K562 (cell line): ENCODE results near the gene HOXB6. TPM values are rescaled to one million over a fixed set of nuclear protein-coding genes. Genes with fewer than 3 reads are reported as not detected.

Source experiments
- EGR1 ChIP-seq: fragments of 450-650 bp; conservative IDR thresholded peaks from 2 replicates; pipeline ENCODE4 v1.6.1; 2017; ENCODE audit warnings: mild to moderate bottlenecking
- FOS ChIP-seq: IDR thresholded peaks from 3 replicates; pipeline ENCODE4 v1.6.1; 2011; ENCODE audit not compliant: insufficient read length; ENCODE audit errors: extremely low read depth
- NR2C1 ChIP-seq, 2 experiments: fragments of 450-650 bp; IDR thresholded peaks; 2 replicates each; pipeline ENCODE4 v1.6.1; 2017; ENCODE audit warnings: mild to moderate bottlenecking in 2 of 2, antibody characterized with exemption in 1 of 2, inconsistent platforms in 1 of 2, missing compliant biosample characterization in 1 of 2, missing genetic modification characterization in 1 of 2
- SAFB2 ChIP-seq: fragments of 200-400 bp; formaldehyde crosslinking; IDR thresholded peaks from 2 replicates; pipeline ENCODE4 v1.6.1; 2018; ENCODE audit warnings: borderline replicate concordance, low read length, low read depth, moderate library complexity; ENCODE audit not compliant: severe bottlenecking
- SRSF7 ChIP-seq: fragments of 200-400 bp; formaldehyde crosslinking; optimal IDR thresholded peaks from 2 replicates; pipeline ENCODE3; 2017; ENCODE audit warnings: mild to moderate bottlenecking, low read depth, low read length
- SRSF9 ChIP-seq: fragments of 200-400 bp; formaldehyde crosslinking; IDR thresholded peaks from 2 replicates; pipeline ENCODE4 v1.6.1; 2017; ENCODE audit warnings: low read depth, low read length, borderline replicate concordance
- YBX1 ChIP-seq: fragments of 450-650 bp; IDR thresholded peaks from 2 replicates; pipeline ENCODE4 v1.7.1; 2016; ENCODE audit warnings: mild to moderate bottlenecking
- ZNF143 ChIP-seq: sonication (generic); formaldehyde crosslinking; IDR thresholded peaks from 2 replicates; pipeline ENCODE4 v1.9.0; 2022; ENCODE audit warnings: mild to moderate bottlenecking, missing genetic modification reagents
- polyA plus RNA-seq, 8 experiments: library from polyadenylated mRNA; depleted of rRNA in 4 of 8; stranded (reverse) in 5 of 8; unstranded in 3 of 8; fragments of >200 nt; fragmentation: Nextera tagmentation in 2 of 8; fragmentation: Illumina TruSeq in 1 of 8; extraction: Ambion mirVana in 2 of 8; extraction: Trizol in 1 of 8; gene quantifications; 2 replicates each; pipeline versions ENCODE4 v1.2.1 to v1.2.3, GENCODE V29; 2011 to 2014; ENCODE audit warnings: inconsistent platforms in 1 of 8, missing spikeins in 1 of 8
- total RNA-seq, 7 experiments: library from RNA; depleted of rRNA in 6 of 7; stranded (reverse); fragments of >200 nt in 6 of 7; fragmentation: Illumina TruSeq in 2 of 7; extraction: Trizol in 2 of 7; gene quantifications; 2 replicates each; pipeline versions ENCODE4 v1.2.1 to v1.2.3, GENCODE V29; 2011 to 2021; ENCODE audit warnings: low replicate concordance in 1 of 7
- TF ChIP-seq, protein P1 (sequence below): sonication (generic); formaldehyde crosslinking; IDR thresholded peaks from 2 replicates; pipeline ENCODE4 v1.8.1; 2023; ENCODE audit warnings: missing genetic modification reagents, mild to moderate bottlenecking, borderline replicate concordance
- TF ChIP-seq, protein P2 (sequence below): fragments of 450-650 bp; IDR thresholded peaks from one replicate; pipeline ENCODE4 v1.6.1; 2018; ENCODE audit warnings: mild to moderate bottlenecking, moderate library complexity; ENCODE audit not compliant: partially characterized antibody
- TF ChIP-seq, protein P3 (sequence below): sonication (generic); formaldehyde crosslinking; IDR thresholded peaks from 2 replicates; pipeline ENCODE4 v1.8.1; 2022; ENCODE audit warnings: missing genetic modification reagents
- TF ChIP-seq, protein P4 (sequence below): sonication (generic); IDR thresholded peaks from 2 replicates; pipeline ENCODE4 v1.6.1; 2016
- TF ChIP-seq, protein P5 (sequence below): fragments of 250-450 bp; sonication (Bioruptor Pico); IDR thresholded peaks from 2 replicates; pipeline ENCODE4 v1.8.0; 2022; ENCODE audit warnings: moderate library complexity, mild to moderate bottlenecking, inconsistent platforms
- TF ChIP-seq, protein P6 (sequence below): fragments of 450-650 bp; IDR thresholded peaks from 2 replicates; pipeline ENCODE4 v1.6.1; 2016; ENCODE audit warnings: low read depth, mild to moderate bottlenecking, moderate library complexity

Gene HOXB6
- total and polyA plus RNA-seq, 9 of the 15 experiments (the other 6 are each of a cell fraction or from before 2014, with no cell fraction given), result 1.2 to 14.8 (median 4.9) TPM

DNA sequence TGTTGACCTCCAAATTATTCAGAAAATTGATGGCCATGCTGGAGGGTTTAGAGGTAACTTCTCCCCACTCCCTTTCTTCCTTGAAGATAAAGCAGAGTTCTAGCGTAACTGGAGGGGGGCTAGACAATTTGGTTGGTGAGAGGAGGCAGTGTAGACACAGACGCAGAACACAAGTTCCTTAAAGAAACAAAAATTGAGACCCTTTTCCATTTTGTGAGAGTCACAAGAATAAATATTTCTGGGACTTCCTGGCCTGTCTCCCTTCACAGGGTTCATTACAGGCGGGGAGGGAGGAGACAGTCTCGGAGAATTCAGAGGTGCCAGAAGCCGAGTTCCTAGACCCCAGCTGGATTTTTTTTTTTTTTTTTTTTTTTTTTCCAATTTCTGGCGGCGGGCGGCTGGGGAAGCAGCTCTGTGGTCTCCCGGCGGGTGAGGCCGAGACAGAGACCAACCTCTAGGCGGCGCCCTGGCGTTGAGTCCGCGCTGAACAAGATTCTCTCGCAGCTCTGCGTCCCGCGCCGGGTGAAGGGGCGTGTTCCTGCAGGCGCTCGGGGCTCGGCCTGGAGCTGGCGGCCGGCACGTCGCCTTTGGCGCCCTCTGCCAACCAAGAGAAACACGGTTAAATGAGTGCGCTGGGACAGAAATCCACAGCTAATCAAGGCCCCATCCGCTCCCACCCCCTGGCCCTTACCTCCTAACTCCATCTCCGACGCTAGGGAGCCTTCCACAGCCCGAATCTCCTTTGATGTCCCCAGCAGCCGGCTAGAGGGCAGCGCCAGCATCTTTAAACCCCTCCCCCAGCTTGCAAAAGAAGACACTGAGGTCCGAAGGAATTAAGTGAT, 31.6 kb upstream of the HOXB6 start (continued):
- TF ChIP-seq, protein P1, sequence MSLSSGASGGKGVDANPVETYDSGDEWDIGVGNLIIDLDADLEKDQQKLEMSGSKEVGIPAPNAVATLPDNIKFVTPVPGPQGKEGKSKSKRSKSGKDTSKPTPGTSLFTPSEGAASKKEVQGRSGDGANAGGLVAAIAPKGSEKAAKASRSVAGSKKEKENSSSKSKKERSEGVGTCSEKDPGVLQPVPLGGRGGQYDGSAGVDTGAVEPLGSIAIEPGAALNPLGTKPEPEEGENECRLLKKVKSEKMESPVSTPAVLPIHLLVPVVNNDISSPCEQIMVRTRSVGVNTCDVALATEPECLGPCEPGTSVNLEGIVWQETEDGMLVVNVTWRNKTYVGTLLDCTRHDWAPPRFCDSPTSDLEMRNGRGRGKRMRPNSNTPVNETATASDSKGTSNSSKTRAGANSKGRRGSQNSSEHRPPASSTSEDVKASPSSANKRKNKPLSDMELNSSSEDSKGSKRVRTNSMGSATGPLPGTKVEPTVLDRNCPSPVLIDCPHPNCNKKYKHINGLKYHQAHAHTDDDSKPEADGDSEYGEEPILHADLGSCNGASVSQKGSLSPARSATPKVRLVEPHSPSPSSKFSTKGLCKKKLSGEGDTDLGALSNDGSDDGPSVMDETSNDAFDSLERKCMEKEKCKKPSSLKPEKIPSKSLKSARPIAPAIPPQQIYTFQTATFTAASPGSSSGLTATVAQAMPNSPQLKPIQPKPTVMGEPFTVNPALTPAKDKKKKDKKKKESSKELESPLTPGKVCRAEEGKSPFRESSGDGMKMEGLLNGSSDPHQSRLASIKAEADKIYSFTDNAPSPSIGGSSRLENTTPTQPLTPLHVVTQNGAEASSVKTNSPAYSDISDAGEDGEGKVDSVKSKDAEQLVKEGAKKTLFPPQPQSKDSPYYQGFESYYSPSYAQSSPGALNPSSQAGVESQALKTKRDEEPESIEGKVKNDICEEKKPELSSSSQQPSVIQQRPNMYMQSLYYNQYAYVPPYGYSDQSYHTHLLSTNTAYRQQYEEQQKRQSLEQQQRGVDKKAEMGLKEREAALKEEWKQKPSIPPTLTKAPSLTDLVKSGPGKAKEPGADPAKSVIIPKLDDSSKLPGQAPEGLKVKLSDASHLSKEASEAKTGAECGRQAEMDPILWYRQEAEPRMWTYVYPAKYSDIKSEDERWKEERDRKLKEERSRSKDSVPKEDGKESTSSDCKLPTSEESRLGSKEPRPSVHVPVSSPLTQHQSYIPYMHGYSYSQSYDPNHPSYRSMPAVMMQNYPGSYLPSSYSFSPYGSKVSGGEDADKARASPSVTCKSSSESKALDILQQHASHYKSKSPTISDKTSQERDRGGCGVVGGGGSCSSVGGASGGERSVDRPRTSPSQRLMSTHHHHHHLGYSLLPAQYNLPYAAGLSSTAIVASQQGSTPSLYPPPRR, result no peak
- TF ChIP-seq, protein P2, sequence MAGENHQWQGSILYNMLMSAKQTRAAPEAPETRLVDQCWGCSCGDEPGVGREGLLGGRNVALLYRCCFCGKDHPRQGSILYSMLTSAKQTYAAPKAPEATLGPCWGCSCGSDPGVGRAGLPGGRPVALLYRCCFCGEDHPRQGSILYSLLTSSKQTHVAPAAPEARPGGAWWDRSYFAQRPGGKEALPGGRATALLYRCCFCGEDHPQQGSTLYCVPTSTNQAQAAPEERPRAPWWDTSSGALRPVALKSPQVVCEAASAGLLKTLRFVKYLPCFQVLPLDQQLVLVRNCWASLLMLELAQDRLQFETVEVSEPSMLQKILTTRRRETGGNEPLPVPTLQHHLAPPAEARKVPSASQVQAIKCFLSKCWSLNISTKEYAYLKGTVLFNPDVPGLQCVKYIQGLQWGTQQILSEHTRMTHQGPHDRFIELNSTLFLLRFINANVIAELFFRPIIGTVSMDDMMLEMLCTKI, result no peak
- no peak for TF ChIP-seq EGR1
- no peak for TF ChIP-seq FOS
- TF ChIP-seq, protein P3, sequence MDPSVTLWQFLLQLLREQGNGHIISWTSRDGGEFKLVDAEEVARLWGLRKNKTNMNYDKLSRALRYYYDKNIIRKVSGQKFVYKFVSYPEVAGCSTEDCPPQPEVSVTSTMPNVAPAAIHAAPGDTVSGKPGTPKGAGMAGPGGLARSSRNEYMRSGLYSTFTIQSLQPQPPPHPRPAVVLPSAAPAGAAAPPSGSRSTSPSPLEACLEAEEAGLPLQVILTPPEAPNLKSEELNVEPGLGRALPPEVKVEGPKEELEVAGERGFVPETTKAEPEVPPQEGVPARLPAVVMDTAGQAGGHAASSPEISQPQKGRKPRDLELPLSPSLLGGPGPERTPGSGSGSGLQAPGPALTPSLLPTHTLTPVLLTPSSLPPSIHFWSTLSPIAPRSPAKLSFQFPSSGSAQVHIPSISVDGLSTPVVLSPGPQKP (CRISPR knock-in tag), result no peak
- TF ChIP-seq NR2C1 (IDR thresholded peaks at IDR 0.05), result no peak
- no peak for TF ChIP-seq NR2C1 (tag; IDR thresholded peaks at IDR 0.05)
- TF ChIP-seq SRSF9, result no peak
- TF ChIP-seq, protein P4, sequence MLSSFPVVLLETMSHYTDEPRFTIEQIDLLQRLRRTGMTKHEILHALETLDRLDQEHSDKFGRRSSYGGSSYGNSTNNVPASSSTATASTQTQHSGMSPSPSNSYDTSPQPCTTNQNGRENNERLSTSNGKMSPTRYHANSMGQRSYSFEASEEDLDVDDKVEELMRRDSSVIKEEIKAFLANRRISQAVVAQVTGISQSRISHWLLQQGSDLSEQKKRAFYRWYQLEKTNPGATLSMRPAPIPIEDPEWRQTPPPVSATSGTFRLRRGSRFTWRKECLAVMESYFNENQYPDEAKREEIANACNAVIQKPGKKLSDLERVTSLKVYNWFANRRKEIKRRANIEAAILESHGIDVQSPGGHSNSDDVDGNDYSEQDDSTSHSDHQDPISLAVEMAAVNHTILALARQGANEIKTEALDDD, result no peak
- no peak for TF ChIP-seq ZNF143
- TF ChIP-seq SRSF7, result no peak
- no peak for TF ChIP-seq SAFB2
- no peak for TF ChIP-seq YBX1
- TF ChIP-seq, protein P5, sequence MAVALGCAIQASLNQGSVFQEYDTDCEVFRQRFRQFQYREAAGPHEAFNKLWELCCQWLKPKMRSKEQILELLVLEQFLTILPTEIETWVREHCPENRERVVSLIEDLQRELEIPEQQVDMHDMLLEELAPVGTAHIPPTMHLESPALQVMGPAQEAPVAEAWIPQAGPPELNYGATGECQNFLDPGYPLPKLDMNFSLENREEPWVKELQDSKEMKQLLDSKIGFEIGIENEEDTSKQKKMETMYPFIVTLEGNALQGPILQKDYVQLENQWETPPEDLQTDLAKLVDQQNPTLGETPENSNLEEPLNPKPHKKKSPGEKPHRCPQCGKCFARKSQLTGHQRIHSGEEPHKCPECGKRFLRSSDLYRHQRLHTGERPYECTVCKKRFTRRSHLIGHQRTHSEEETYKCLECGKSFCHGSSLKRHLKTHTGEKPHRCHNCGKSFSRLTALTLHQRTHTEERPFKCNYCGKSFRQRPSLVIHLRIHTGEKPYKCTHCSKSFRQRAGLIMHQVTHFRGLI (CRISPR knock-in tag), result no peak
- TF ChIP-seq, protein P6, sequence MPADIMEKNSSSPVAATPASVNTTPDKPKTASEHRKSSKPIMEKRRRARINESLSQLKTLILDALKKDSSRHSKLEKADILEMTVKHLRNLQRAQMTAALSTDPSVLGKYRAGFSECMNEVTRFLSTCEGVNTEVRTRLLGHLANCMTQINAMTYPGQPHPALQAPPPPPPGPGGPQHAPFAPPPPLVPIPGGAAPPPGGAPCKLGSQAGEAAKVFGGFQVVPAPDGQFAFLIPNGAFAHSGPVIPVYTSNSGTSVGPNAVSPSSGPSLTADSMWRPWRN, result no peak
